B cell (primary cell): Measurements from ENCODE around the gene MYO18A. TPM values are rescaled to one million over a fixed set of nuclear protein-coding genes. Genes with fewer than 3 reads are reported as not detected.

Experiments
- ATAC-seq: fragments of 200-7000 bp; cut with Tn5 transposase; one replicate; pipeline ENCODE4 v1.10.0; 2021; ENCODE audit warnings: low read depth, mild to moderate bottlenecking, moderate number of reproducible peaks, moderate library complexity
- CTCF ChIA-PET: fragments of 350-600 bp; sonication (Branson Sonifier 250); formaldehyde crosslinking; loops from one replicate; lab custom pipeline; 2021; ENCODE audit warnings: antibody characterized with exemption, inconsistent platforms; lab: Charles Lee
- POLR2A ChIA-PET: fragments of 350-600 bp; sonication (Branson Sonifier 250); formaldehyde crosslinking; loops from one replicate; lab custom pipeline; 2021; ENCODE audit warnings: antibody characterized with exemption; lab: Charles Lee
- DNase-seq: peaks from one replicate; pipeline ENCODE4 v3.0.0; 2013
- H2AFZ ChIP-seq: 2 replicates; pipeline ENCODE4 v1.6.1; 2012; ENCODE audit warnings: mild to moderate bottlenecking, low read depth, low read length; ENCODE audit not compliant: insufficient read depth, poor library complexity, severe bottlenecking
- H3K27ac ChIP-seq, 2 donors: 1 replicate in 1 of 2; 2 replicates in 1 of 2; pipeline ENCODE4 v1.5.1; 2012 to 2013; ENCODE audit warnings: low read length in 2 of 2, mild to moderate bottlenecking in 2 of 2, moderate library complexity in 1 of 2
- H3K27me3 ChIP-seq, 4 experiments: fragments of 200-600 bp in 1 of 4; sonication (generic) in 1 of 4; replicated peaks in 1 of 4; 1 replicate in 2 of 4; 2 replicates in 2 of 4; pipeline versions ENCODE4 v1.6.1 to v1.7.0; 2013 to 2016; ENCODE audit warnings: low read length in 3 of 4, mild to moderate bottlenecking in 2 of 4, mixed read lengths in 1 of 4, moderate library complexity in 1 of 4; ENCODE audit not compliant: insufficient read depth in 4 of 4, control insufficient read depth in 3 of 4; ENCODE audit errors: control extremely low read depth in 1 of 4
- H3K36me3 ChIP-seq, 2 experiments: replicated peaks in 1 of 2; 1 replicate in 1 of 2; 2 replicates in 1 of 2; pipeline versions ENCODE4 v1.6.1 to v1.7.1; 2013; ENCODE audit warnings: low read length in 1 of 2; ENCODE audit not compliant: insufficient read depth in 2 of 2, control insufficient read depth in 1 of 2; ENCODE audit errors: control extremely low read depth in 1 of 2, extremely low read depth in 1 of 2
- H3K4me1 ChIP-seq, 2 donors: fragments of 200-600 bp in 1 of 2; sonication (generic) in 1 of 2; 1 replicate in 1 of 2; 2 replicates in 1 of 2; pipeline versions ENCODE4 v1.5.1 to v1.6.1; 2013 to 2017; ENCODE audit warnings: low read length in 2 of 2; ENCODE audit not compliant: control insufficient read depth in 2 of 2, insufficient read depth in 2 of 2
- H3K4me2 ChIP-seq: replicated peaks from 2 replicates; pipeline ENCODE3; 2012; ENCODE audit warnings: mild to moderate bottlenecking, low read depth, low read length; ENCODE audit not compliant: poor library complexity, severe bottlenecking
- H3K4me3 ChIP-seq, 5 experiments: fragments of 200-600 bp in 1 of 5; sonication (generic) in 1 of 5; 1 replicate in 3 of 5; 2 replicates in 2 of 5; pipeline versions ENCODE4 v1.5.1 to v1.7.0; 2011 to 2016; ENCODE audit warnings: low read length in 4 of 5, mild to moderate bottlenecking in 4 of 5, low read depth in 2 of 5, control low read depth in 1 of 5, moderate library complexity in 1 of 5; ENCODE audit not compliant: insufficient read depth in 1 of 5; ENCODE audit errors: control extremely low read depth in 1 of 5, extremely low read depth in 1 of 5
- H3K79me2 ChIP-seq: fragments of 200-600 bp; sonication (generic); one replicate; pipeline ENCODE4 v1.6.0; 2016; ENCODE audit warnings: low read length; ENCODE audit not compliant: control insufficient read depth, insufficient read depth
- H3K9ac ChIP-seq: fragments of 200-600 bp; sonication (generic); 2 replicates; pipeline ENCODE4 v1.6.1; 2017; ENCODE audit warnings: mild to moderate bottlenecking, low read length, moderate library complexity
- H3K9me3 ChIP-seq, 3 donors: one replicate each; pipeline versions ENCODE4 v1.6.1 to v1.7.1; 2013; ENCODE audit warnings: low read length in 2 of 3; ENCODE audit not compliant: control insufficient read depth in 2 of 3, insufficient read depth in 1 of 3; ENCODE audit errors: control extremely low read depth in 1 of 3
- H4K20me1 ChIP-seq: 2 replicates; pipeline ENCODE4 v1.6.0; 2012; ENCODE audit warnings: mild to moderate bottlenecking, low read length; ENCODE audit not compliant: insufficient read depth, control insufficient read depth, poor library complexity, severe bottlenecking
- H3K27ac Mint-ChIP-seq: one replicate; pipeline ENCODE4 v1.8.0; 2021; ENCODE audit warnings: mixed read lengths
- H3K27me3 Mint-ChIP-seq: one replicate; pipeline ENCODE4 v1.8.0; 2021; ENCODE audit warnings: mixed read lengths
- H3K4me1 Mint-ChIP-seq: one replicate; pipeline ENCODE4 v1.8.0; 2021; ENCODE audit warnings: mixed read lengths
- H3K4me3 Mint-ChIP-seq: one replicate; pipeline ENCODE4 v1.8.0; 2021; ENCODE audit warnings: mixed read lengths
- H3K9me3 Mint-ChIP-seq: one replicate; pipeline ENCODE4 v1.8.0; 2022; ENCODE audit warnings: mixed read lengths; ENCODE audit not compliant: insufficient read depth
- EZH2 ChIP-seq: IDR thresholded peaks from 2 replicates; pipeline ENCODE4 v1.6.1; 2012; ENCODE audit warnings: borderline replicate concordance, low read depth, mild to moderate bottlenecking, moderate library complexity, low read length; ENCODE audit not compliant: insufficient read depth, poor library complexity, severe bottlenecking
- WGBS: methylation state at CpG from one replicate; pipeline ENCODE4 v1.1.5; 2013; ENCODE audit warnings: missing lambda C conversion rate; ENCODE audit not compliant: insufficient coverage; 5-methylcytosine and 5-hydroxymethylcytosine counted together
- intact Hi-C: fragments of 100-400 bp; cut with micrococcal nuclease; formaldehyde crosslinking; loops from one replicate; pipeline ENCODE4 v1.10.0; 2022
- polyA plus RNA-seq: library from polyadenylated mRNA; depleted of rRNA; stranded (reverse); fragments of >200 nt; gene quantifications from 2 replicates; pipeline ENCODE4 v1.2.3, GENCODE V29; 2012
- total RNA-seq, 2 donors: library from RNA; stranded (reverse); fragments of 120-200 nt in 1 of 2; gene quantifications; 1 replicate in 1 of 2; 2 replicates in 1 of 2; pipeline versions ENCODE4 v1.2.3 to v1.2.4, GENCODE V29; 2013 to 2022
- TF ChIP-seq, protein P1 (sequence below): fragments of 200-600 bp; IDR thresholded peaks from one replicate; pipeline ENCODE4 v1.8.0; 2022; ENCODE audit warnings: antibody characterized with exemption, mild to moderate bottlenecking

MYO18A gene
- total and polyA plus RNA-seq, 2 donors (not counting 1 experiment from before 2014, with no cell fraction given), result 72.2 to 155 TPM

DNA sequence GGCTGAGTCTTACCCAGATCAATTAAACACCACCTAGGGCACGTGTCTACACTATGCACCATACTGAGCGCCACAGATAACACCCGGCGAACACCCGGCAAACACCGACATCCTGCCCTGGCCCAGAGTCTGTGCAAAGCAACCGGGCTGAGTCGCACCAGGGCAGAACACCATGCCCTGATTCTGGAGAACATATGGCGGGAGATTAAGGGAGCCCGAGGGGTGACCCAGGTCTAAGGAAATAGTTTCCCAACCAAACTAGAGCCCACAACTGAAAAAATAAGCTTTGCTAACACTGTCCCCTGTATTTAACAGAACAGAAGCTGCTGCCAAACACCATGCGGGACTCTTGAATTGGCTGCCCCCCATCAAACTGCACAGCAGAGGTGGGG lies 22.1 kb downstream of the MYO18A start:
- no peaks in the 10 kb centered on the region for H3K79me2 ChIP-seq

DNA sequence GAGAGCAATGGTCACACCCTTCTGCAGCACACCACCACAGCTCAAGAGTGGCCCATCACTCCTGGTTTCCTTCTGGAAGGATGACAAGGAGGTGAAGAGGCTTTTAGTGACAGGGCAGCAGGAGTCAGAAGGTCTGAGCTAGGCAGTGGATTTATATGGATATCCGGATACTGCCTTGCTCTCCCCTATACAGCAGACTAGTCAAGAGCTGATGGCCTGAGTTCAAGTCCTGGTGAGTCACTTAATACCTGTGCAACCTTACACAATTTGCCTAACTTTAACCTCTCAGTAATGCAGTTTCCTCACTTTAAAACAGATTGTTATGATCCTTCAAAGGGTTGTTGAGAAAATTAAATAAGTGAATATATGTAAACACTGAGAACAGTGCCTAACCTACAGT lies 22.9 kb downstream of the MYO18A start:
- no peak overlapping the region for H3K27ac ChIP-seq
- H3K4me3 ChIP-seq, result no peak overlapping the region
- TF ChIP-seq EZH2, result no peak
- TF ChIP-seq, protein P1, sequence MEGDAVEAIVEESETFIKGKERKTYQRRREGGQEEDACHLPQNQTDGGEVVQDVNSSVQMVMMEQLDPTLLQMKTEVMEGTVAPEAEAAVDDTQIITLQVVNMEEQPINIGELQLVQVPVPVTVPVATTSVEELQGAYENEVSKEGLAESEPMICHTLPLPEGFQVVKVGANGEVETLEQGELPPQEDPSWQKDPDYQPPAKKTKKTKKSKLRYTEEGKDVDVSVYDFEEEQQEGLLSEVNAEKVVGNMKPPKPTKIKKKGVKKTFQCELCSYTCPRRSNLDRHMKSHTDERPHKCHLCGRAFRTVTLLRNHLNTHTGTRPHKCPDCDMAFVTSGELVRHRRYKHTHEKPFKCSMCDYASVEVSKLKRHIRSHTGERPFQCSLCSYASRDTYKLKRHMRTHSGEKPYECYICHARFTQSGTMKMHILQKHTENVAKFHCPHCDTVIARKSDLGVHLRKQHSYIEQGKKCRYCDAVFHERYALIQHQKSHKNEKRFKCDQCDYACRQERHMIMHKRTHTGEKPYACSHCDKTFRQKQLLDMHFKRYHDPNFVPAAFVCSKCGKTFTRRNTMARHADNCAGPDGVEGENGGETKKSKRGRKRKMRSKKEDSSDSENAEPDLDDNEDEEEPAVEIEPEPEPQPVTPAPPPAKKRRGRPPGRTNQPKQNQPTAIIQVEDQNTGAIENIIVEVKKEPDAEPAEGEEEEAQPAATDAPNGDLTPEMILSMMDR, result no peak
- CTCF ChIA-PET, result interaction anchor here (0.7 to 1.1 kb wide), 2 partner anchors 25 to 60 kb away, joined by 3 to 4 read pairs; no protein-coding TSS in a partner anchor
- intact Hi-C loops, result no loop called here
- H4K20me1 ChIP-seq, result no peaks in the 10 kb centered on the region
- H3K9me3 Mint-ChIP-seq, result no peaks in the 10 kb centered on the region
- no peaks in the 10 kb centered on the region for H3K27me3 ChIP-seq
- no peaks in the 10 kb centered on the region for H3K79me2 ChIP-seq
- no peak overlapping the region for H3K27ac Mint-ChIP-seq
- no peak for DNase-seq
- H2AFZ ChIP-seq, result no peak overlapping the region
- H3K4me2 ChIP-seq, result no peak overlapping the region
- H3K27me3 Mint-ChIP-seq, result no peaks in the 10 kb centered on the region
- no peaks in the 10 kb centered on the region for H3K9me3 ChIP-seq
- no CpG with 5 or more reads among the region's 1 CpG for WGBS
- no peaks in the 10 kb centered on the region for H3K36me3 ChIP-seq
- H3K4me1 Mint-ChIP-seq, result peaks cover 1% of the 10 kb centered on the region
- H3K4me1 ChIP-seq, result peaks cover 0 to 3% of the 10 kb centered on the region in 2 donors
- ATAC-seq, result no peak
- POLR2A ChIA-PET, result no interaction called here
- no peak overlapping the region for H3K4me3 Mint-ChIP-seq
- no peak overlapping the region for H3K9ac ChIP-seq

More for the DNA sequence above, 22.1 kb downstream of the MYO18A start:
- Histone ChIP-seq H3K9me3 (no peaks in the 10 kb centered on the region), H3K9ac (no peak overlapping the region), H3K27me3 (no peaks in the 10 kb centered on the region), H3K4me2 (no peak overlapping the region), H3K4me3 (no peak overlapping the region), H4K20me1 (no peaks in the 10 kb centered on the region), H3K4me1 (peaks cover 0 to 3% of the 10 kb centered on the region in 2 donors), H3K36me3 (no peaks in the 10 kb centered on the region), H3K27ac (no peak overlapping the region), H2AFZ (no peak overlapping the region)
- 98% methylated on average over 11 of the region's 11 CpGs for WGBS
- ATAC-seq, result no peak
- Mint-ChIP-seq H3K4me1 (peaks cover 1% of the 10 kb centered on the region), H3K27ac (no peak overlapping the region), H3K9me3 (no peaks in the 10 kb centered on the region), H3K4me3 (no peak overlapping the region), H3K27me3 (no peaks in the 10 kb centered on the region)
- TF ChIP-seq, protein P1, result no peak
- no peak for TF ChIP-seq EZH2
- CTCF ChIA-PET, result no interaction called here
- POLR2A ChIA-PET, result no interaction called here
- intact Hi-C loops, result no loop called here
- no peak for DNase-seq
